HT-29 (cell line): ENCODE measurements around the gene LAMC2. TPM values are rescaled to one million over a fixed set of nuclear protein-coding genes. Genes with fewer than 3 reads are reported as not detected.
"Not testable (repeated sequence)": the region's sequence is repeated elsewhere in the genome, so short reads cannot be mapped to it uniquely, and the experiment has no call there.

Experiments
- DNase-seq: peaks from one replicate; pipeline ENCODE4 v3.0.0-alpha.2; 2015; ENCODE audit warnings: low spot score
- total RNA-seq: library from RNA; depleted of rRNA; stranded (reverse); fragments of >200 nt; shearing (Covaris generic); gene quantifications from 2 replicates; pipeline ENCODE4 v1.2.3, GENCODE V29; 2014

Gene LAMC2
- total RNA-seq, 1 experiment from 2014 or later, result 5.0 TPM

DNA sequence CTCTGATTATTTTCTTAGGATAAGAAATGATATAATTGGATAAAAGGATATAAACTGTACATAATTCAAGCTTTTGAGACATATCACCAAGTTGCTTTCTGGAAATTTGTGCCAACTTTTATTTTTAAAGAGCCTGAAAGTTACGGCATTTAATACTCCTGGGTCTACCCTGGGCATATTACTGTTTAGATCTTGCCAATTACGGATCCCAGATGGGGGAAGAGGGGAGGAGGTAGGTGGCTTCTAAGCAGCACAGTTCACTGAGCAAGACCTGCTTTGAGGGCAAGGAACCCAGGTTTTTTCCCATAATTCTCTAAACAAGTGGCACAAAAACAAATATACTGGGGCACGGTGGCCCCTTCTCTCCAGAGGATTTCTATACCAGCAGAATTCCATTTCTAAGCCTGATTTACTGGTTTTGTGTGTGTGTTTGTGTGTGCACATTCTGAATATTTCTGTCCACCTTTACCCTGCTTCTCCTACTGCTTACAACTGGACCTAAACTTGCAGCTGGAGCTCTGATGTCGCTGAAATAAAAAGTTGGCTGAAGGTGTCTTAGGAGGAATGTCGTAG lies 76.7 kb downstream of the LAMC2 start:
- DNase-seq, result no peak

DNA sequence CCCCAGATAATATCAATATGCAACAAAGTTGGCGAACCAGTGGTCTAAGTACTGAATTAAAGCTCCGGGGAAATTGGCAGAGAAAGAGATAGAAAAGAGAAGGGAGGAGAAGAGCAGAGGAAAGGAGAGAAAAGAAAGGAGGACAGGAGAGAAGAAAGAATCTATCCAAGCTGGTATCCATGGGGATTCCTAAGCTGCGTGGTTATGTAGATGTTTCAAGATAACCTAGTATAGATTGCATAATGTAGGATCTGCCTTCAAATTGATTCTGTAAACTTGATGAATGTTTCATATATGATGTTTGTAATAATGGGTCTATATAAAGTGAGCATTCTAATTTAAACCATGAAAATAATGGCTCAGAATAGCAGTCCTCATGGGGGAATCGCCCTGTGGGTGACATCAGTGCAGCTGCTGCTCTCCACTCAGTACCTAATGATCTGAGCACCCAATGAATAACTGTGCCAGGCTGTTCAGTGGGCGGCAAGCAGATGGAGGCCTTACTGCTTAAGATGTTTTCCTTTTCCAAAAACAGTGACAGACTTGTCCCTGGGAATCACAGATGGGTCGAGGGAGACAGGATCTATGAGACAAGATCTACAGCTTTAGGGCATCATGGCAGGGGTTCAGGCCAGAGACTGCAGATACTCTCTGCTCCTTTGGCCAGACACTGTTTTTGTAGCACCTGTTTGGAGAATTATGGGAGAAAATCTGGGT lies 78.0 kb downstream of the LAMC2 start:
- no peak for DNase-seq

DNA sequence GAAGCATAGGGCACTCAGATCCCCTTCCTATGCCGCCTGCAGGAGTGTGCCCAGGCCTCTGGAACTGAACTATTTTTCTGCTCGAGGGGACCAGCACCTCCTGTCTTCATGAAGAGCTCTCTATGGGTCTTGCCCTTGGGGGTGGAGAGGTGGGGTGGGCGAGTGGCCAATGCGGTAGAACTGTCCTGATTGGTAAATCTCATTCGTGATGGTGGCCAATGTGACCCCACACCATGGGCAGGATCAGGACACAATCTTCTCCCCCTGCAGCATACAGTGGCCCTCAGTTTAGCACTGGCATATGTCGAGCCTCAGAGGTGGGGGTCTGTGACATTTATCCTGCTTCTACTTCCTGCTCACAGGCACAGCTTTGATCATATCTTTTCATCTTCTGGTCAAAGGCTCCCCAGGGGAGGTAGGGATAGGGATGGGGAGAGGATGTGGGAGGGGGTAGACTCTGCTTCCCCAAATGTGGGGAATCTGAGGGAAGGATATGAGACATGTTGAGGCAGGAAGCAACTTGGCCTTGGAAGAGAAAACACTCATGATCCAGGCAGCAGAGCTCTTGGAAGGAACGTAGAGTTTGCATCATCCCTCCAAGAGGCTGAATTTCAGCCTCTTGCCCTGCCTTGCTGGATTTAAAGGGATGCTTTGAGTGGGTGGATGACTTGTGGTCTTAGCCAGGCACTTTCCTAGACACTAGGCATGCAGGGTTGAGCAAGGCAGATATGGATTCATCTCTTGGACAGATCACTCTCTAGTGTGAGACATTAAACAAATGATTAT lies 81.8 kb downstream of the LAMC2 start:
- DNase-seq, result no peak

DNA sequence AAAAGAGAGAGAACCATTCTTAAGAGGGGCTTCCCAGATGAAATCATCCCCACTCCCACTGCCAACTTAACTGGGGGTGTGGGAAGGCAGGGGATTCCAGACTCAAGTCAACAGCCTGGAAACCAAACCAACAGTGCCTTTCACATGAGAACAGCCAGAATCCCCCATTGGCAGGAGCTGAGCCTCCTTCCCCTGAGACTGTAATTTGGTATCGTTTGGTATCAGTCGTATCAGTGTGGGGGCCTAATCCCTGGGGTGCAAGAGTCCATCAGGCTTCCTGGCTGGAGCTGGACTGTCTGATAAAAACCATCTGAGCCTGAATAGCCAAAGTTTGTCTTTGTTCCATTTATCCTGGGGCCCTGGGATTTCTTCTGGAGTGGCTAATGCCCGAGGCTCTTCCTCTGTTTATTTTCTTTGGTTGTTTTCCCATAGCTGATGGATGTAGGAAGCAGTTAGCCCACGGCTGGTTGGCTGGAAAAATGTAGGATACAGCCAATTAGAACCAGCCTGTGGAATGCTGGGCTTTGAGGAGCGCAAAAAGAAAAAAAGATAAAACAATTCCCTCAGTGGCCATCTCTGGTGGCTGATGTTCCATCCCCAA lies 84.6 kb downstream of the LAMC2 start:
- DNase-seq, result no peak

DNA sequence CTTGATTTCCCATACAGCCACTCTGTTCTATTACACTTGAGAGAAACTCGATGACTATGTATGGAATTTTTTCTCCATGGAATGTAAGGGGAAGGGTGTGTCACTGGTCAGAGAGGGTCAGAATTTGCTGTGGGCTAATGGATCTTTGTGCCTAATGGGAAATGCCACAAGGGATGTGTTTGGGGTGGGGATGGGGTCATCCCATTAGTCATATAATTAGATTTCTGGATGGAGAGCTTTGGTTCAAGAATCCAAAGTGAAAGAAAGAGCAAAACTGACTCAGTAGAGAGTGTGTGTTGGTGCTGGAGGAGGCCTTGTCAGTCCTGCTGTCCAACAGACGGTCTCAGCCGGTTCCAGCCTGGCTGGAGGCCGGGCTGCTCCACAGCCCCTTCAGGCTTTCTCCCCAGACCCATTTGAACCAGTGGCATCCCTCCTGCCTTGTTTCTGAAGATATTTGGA lies 86.4 kb downstream of the LAMC2 start:
- DNase-seq, result no peak

DNA sequence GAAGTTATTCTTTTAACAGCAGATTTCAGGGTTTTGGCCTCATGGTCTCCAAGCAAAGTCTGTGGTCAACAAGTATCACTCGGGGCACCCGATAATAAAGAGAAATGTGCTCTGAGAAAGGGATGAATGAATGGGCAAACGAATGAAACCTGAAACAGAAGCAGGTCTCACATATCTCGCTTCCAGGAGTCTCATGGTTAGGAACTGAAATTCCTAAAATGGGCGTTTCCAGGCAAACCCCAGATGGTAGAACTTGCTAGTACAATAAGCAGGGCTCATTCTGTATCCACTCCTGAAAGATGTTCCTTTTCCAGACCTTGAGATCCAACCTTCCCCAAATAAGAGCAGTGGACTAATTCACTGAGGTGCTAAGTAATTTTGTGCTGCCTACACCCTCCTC lies 87.2 kb downstream of the LAMC2 start:
- no peak for DNase-seq

DNA sequence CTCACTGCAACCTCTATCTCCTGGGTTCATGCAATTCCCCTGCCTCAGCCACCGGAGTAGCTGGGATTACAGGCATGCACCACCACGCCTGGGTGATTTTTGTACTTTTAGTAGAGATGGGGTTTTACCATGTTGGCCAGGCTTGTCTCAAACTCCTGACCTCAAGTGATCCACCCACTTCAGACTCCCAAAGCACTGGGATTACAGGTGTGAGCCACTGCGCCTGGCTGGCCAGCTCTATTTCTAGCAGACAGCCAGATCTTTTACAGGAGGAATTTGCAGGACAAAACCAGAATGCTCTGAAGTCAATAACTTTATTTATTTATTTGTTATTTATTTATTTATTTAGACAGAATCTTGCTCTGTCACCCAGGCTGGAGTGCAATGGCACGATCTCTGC lies 87.9 kb downstream of the LAMC2 start:
- DNase-seq, result not testable (repeated sequence)

DNA sequence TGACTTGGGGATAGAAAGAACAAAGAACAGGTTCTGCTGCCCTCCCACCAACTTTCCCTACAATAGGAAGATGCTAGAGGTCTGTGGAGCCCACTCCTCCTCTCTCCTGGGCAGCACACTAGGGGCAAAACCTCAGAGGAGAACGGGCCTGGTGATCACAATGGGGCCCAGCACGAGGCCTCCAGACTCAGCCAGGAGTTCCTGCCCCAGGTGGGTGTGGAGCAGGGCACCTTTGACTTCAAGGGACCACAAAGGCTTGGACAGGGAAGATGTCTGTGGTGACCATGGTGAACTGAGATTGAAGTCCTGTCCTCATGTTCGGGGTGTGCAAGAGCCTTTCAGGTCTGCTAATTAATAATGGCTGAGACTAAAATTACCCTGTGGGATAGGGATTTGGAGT lies 88.8 kb downstream of the LAMC2 start:
- no peak for DNase-seq

DNA sequence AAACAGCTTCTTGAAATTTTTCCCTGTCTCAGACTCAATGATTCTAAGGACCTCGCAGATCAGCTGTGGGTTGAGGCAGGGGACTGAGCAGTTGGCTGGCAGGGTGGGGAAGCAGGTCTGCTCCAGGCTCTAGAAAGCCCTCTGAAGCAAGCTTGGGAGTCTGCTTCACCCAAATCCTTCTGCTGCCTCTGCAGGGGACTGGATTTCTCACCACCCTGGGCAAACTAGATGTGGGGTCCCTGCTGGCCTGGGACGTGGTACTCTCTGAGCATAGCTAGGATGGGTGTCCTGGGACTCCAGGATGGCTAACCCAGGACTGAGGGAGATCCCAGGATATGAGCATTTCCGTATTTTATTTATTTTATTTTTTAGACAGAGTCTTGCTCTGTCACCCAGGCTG lies 89.3 kb downstream of the LAMC2 start:
- no peak for DNase-seq

DNA sequence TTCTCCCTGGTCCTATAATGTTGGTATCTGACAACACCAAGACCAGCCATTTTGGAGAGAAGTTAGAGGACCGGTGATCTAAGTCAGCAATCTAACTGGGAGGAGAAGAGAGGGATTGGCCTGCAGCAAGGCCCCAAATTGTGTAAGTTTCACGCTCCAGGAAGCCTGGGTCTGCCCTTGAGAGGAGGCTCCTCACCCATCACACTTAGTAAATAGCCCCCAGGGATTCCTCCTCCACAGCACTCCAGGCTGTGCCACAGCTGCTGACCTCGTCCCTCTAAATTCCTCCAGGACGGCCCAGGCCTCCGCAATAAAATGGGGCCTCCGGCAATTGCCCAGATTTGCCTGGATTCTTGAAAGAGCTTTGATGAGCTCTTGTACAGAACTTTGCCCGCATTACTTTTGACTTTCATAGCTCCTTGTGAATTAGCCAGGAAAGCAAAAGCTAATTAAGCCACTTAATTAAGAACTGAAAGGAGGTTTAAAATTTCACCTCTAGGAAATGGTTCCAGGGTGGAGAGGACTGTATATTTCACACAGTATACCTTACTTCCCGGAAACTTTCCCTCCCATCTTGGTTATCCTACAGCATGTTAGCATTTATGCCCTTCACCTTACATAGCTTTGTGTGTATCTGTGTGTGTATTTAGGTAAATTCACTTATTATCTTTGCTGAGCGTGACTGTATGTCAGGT lies 90.5 kb downstream of the LAMC2 start:
- no peak for DNase-seq

DNA sequence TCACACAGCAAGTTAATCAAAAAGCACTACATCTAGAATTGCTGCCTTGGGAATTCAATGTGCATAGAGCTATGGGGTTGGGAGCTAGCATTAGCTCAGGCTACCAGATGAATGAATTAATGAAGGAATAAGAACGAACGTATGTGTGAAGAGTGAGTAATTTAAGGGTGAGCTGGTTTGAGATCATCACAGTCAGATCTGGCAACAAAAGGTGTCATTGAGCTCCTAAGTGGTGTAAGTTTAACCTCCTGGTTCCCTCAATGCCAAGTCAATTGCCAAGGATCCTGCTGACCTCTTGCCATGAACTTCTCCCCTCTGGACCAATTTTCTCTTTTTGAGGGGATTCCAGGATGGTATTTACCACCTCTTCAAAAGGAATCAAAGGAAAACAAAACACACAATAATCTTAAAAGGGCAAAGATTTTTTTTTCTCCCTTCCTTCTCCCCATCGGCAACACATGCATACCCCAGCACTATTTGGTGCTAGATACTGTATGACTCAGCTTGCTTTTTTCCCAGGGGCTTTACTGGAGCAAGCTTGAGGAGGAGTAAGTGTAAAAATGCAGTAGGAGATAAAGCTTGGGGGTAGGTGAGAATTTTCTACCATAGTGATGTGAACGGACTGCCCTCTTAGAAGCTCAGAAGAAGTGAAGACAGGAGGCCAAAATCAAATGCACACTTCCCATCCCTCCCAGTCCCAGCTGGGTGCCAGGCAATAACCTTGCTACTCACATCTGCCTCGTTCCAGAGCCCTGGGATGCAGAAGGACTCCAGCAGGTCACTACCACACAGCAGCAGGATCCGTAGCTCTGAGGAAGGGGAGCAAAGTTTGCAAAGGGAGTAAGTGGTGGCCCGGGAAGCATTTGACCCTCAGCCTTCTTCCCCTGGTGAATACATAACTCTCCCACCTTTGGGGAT lies 92.0 kb downstream of the LAMC2 start:
- DNase-seq, result no peak

DNA sequence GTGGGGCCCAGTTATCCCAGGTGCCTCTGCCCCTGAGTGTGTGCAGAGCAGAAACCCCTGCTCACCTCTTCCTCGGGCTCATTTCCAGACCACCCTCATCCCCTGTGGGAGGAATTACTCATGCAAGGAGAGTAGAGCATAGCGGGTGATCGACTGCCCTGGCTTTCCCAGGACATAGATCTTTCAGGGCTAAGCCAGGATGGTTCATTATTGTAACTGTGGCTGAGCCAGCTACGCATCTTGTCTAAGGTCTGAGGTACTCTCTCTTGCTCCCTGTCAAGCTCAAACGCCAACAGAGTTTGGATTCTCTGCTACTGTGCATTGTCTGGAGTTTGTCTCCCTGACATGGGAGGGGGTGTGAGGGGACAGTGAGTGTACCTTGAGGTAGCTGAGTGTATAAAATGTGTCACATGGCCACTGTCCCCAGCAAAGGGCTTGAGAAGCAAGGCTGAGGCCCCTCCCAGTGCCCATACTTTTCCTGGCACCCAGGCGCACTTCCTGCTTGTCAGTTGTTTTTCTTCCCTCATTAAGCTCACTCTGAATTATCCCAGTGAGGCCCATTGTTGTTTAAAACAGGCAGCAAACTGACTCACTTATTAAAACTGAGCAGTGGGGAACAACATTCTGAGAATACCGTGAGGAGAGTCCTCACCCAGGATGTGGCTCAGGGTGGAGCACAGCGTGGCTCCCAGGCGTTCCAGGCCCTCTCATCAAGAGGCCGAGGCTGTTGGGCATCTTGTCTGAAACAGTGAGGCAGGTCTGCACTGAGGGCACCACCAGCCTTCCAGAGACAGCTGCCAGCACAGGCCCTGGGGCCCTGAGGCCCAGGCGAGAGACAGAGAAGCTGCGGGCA lies 92.9 kb downstream of the LAMC2 start:
- DNase-seq, result peak; percentile 42

DNA sequence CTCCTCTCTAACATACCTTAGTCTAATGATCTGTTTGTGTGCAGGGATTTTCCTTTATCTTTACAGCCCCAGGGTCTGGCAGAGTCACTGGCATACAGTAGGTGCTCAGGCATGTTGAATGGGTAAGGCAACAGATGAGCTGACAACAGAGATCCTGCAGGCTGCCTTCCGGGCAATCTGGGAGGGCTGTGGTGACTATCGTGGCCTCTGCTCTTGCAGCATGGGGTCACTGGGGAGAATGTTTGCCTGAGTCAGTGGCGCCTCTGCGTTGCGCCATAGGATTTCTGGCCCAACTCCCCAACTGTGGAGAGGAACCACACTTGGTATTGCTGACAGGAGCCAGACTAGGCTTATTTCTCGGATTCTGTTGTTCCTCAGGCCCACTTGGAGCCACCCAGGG lies 93.8 kb downstream of the LAMC2 start:
- DNase-seq, result no peak

DNA sequence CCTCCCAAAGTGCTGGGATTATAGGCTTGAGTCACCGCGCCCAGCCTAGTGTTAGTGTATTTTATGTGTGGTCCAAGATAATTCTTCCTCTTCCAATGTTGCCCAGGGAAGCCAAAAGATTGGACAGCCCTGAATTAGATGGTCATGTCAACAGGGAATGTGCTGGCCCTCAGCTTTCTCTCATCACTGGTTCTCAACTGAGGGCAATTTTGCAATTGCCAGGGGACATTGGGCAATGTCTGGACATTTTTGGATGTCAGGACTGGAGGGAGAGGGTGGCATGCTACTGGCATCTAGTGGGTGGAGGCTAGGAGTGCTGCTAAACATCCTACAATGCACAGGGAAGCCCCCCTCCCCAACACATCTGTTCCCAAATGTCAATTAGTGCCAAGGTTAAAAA lies 95.0 kb downstream of the LAMC2 start:
- no peak for DNase-seq

DNA sequence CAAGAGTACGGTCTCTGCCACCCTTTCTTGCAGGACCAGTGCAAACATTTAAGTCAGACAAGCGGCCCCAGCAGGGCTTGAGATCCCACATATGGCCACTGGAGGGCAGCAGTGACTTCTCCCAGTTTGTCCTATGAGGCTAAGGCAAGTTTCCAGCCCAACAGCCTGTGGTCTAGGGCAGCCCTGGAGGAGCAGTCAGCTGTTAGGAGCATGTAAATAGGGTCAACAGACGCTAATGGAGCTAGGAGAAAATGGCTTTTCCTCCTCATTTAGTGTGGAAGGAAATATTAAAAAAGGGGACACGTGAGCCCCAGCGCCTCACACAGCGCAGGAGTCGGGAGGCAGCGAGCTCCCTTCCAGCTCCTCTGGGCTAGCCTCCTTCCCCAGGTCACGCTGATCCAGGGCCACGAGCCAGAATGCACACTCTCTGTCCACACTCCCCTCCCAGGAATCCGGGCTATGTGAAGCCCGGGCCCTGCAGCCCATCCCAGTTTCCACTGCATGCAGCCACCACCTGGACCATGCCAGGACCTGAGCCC lies 95.6 kb downstream of the LAMC2 start:
- peak; percentile 97 for DNase-seq

DNA sequence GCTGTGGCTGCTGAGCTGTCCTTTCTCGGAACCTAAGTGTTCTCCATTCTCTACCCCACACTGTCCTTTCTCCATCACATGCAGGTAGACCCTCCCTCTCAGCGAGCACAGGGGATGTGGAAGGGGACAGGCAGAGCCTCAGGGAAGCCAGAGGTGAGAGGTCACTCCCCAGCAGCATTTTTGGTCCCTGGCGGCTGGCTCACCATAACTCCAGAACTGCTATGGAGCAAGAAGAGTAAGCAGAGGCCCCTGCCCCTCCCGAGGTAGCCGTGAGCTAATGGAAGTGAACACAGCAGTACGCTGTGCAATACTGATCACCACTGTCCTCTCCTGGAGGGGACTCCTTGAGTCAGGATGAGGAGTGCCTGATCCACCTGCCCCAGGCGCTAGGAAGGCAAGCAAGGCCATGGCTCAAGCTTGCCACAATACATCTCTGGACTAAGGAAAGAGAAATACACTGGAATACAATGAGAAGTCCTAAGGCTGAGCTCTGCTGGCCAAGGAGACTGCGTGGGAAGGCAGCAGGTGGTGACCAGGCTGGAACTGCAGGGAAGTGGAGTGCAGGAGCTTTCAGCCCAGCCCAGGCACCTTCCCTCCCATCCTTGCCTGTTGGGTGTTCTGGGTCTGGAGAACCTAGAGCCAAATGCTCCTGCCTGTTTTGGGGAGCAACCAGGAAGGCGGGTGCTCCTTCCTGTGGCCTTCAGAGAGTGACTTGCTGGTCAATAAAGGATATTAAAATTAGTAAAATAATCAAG lies 96.2 kb downstream of the LAMC2 start:
- DNase-seq, result no peak

DNA sequence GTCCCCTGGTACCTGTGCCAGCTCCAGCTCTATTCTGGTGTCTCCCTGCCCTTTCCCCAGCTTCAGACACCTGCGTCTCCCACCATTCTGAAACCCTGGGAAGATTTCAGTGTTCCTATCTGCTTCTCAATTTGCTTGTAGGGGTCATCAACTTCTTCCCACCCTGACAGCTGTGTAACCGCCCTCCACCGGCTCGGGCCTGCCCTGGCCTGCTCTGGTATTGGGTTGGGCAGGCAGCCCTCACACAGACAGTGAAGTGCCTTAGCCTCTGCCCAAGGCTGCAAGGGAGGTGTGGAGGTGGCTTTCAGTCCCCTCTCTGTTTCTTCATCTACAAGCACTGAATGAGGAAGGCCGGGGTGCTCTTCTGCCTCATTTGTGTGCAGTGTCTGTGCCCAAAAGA lies 97.2 kb downstream of the LAMC2 start:
- no peak for DNase-seq

DNA sequence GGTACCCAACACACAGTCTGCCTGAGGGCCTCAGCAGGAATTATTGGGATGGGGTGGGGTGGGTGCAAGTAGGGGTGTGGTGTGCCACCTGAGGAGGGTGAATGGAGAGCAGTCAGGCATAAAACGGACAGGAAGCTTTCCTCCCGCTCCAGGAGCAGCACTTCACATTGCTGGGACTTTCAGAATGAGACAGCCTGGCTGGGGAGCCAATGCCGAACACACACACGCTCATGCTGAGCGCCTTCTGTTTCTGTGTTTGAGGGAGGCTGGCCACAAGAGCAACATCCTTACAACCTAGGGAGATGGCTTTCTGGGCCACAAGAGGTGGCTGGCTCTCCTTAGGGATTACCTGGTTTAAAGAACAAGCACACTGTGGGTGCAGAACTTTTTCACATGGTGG lies 98.0 kb downstream of the LAMC2 start:
- DNase-seq, result no peak

DNA sequence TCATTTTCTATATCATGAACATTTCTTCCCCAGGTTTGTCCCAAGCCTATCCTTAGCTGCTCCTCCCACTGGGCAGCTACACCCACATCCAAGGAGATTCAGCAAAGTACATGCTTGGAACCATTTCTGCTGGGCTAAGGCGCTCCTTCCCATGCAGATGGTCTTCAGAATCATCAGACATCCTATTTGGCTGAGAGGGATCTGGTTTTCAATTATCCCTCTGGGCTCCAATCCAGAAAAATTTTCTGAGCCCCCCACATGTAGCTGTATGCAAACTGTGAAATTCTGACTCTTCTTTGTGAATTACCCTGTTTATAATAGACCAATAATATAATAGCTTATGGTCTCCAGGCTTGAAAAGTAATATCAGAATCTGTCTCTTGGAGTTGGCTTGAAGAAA lies 99.2 kb downstream of the LAMC2 start:
- DNase-seq, result no peak
